Activated CD8-positive, alpha-beta memory T cell treated with anti-CD3 and anti-CD28 coated beads, Interleukin-2, amount 50 U/mL, for 1 hour (primary cell): Measurements from ENCODE around the gene RARB.

Experiments
- DNase-seq: peaks from one replicate; pipeline ENCODE4 v3.0.0-alpha.2; 2020; ENCODE audit errors: extremely low read depth

RARB gene

DNA sequence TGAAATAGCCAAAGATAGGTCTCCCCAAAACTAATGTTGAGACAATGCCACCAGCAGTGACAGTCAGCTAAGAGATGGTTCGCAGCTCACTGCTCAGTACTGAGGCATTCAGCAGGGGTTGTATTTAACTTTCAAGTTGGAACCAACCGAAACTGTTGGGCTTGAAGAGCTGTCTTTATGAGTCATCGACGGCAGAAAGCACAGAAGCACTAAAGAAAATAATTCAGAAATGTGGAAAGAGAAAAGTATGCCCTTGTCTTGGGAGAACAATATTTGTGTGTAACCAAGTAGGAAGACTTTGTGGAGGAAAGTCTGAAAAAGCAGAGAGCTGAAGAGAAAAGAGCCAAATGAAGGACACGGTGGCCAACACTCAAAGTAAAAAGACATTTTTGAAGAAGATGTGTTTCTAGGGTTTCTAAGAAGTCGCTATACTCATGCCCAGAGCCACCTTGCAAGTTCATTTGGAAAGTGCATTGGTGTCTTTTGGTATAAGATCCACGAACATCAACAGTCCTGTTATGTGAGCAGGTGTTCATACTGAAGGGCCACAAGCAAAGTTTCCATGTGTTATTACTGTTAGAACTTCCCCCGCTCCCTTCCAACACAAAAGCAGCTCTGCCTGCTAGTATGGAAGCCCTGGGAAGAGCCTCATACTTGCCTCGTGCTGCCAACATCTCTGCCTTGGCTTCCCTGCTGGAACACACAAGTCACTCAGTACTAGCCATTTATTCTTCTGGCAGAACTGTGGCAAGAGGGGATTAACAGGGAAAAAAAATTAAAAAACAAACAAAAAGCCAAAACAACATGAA, 4.1 kb upstream of the RARB start:
- DNase-seq, result no peak

DNA sequence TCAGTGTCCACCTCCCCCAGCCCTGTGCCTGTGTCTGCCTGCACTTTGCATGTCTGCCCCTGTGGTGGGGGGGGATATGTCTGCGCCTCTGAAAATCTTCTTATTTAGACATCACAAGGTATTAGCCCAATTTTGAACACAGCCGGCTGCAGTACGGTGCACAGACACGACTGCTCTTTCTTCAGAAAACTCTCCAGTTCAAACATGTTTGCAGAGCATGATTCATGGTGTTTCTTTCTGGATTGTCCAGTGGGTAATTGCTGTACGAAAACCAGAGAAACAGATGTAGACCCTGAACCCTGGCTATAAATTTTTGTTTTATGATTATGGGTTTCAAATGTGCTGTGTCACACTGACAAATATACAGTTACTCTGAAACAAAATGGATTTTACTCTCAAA, 3.4 kb upstream of the RARB start:
- no peak for DNase-seq

- DNase-seq, result no peak
Observed at GRCh38 chr3:25426408-25426807, 1.7 kb upstream of the RARB start.

- DNase-seq, result no peak
Observed at GRCh38 chr3:25427155-25427554, 908 bp upstream of the RARB start.

DNA sequence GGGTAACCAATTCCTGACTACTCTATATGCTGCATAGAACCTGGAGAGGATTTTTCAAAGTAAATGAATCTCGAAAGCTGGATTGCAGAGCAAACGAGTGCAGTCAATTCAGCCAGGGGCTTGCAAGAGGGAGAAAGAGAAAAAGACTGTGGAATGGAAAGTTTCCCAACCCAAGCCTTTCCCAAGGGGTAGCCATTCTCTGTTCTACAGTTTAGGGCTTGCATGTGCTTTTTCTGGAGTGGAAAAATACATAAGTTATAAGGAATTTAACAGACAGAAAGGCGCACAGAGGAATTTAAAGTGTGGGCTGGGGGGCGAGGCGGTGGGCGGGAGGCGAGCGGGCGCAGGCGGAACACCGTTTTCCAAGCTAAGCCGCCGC, 511 bp upstream of the RARB start:
- no peak for DNase-seq

DNA sequence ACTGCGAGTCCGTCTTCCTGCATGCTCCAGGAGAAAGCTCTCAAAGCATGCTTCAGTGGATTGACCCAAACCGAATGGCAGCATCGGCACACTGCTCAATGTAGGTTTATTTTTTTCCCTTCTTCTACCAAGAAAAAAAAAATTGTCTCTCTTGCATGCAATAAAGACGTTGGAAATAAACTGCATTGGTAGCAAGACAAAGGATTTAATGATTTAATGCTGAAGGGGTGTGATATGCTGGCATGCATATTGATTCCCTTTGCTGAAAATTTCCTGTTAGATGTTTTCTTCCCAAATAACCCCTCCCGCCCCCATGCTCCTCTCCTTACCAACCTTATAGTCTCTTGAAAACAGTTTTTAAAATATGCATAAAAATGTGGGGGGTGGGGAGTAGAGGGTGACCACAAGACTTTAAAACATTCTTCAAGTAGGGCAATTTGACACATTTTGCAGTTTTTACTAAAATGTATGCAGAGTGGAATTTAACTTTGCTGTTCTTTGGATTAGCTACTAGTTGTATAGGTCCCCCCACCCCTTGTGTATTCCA, 799 bp downstream of the RARB start:
- DNase-seq, result no peak

DNA sequence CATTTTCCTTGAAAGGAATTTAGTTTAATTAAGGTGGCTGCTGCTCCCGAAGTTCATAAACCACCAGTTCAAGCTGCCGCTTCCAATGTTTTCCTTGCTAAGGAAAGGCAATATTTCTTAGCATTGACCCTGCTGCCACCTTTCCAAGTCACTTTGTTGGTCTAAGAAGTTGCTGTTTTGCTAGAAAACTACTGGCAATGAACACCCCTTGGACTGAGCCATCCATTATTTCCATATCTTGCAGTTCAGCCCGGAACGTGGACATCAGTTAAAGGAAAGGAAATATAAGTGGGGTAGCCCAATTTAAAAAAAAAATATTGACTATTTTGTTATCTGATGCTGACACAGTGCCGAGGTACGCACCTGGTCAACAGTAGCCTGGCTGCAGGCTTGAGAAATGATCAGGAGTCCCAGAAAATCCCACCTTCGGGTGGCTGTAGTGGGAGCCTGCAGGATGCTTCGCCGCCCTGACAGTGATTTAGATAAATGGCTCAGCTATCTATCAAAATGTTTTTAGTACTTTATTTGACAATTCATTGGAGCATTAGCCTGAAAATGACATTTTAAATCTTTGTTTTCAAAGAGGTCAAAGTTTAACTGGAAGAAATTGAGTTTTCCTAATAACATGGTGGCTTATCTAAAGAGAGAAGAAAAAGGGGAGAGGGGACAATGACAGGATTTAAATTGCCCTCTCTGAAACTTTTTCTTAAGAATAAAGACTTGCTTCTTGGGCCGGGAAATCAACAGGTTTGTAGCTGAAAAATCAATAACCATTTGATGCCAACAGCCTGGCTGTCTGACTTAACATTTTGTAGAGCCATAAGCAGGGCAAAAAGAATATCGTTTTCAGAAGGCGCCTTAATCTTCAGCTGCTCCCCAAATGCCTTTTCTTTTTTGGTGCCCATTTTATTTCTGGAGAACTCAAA, 1.6 kb downstream of the RARB start:
- no peak for DNase-seq

DNA sequence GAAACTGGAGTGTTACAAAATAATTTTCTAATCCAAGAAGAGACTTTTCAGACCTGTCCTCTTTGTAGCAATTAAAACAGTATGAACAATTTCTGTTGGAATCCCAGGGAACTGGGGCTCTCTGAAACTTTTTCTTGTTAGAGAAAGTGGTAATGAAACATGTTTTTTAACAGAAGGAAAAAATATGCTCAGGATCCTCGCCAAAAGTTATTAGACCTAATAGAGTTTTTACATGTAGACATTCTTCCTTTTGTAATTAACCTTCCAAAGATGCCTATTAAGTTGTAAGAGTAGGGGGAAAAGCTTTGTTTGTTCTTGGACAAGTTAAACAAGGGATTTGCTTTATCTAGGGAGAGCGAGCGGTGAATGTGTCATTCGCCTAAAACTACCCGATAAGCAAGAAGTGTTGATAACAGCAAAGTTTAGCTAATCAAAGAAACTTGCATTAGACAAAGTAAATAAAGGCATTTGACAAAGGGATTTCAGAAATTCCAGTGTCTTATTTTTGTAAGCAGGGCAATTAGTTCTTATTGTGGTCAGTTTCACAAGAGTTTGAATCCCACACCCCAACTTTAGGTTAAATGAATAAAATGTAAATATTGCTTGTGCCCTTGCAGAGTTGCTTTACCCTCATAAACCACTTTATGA, 2.3 kb downstream of the RARB start:
- no peak for DNase-seq

DNA sequence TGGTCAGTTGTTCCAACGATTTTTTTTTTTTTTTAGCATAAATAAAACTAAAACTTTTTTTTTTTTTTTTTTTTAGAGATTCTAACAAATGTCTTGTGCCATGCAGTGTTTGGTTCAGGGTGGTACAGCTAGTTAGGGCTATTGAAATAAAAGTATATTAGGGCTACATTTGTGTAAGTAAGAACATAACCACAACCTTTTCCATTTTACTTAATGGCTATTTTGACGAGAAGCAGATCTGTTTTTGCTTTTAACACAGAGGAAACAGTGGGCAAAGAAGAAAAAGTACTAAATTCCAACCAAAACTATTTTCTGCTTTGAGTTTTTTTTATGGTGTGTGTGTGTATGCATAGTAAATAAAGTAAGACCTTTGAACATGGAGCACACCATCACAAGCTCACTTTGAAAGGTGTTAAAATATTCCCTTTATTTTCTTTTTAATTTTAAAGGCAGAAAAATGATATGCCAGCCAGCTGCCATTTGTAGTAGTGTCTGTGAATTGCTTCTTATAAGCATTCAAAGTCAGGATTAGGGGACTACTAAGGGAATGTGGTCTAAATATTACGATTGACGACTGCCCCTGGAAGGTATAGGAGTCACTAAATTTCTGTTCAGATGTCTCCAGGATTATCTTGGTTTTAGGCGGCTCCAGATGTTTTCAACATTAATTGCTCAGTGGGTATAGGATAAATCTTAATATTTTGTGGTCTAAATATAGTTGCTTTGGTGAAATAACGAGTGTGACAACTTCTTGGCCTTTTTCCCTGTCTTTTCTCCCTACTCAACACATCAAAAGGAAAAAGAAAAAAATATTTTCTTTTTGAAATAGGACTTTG, 3.1 kb downstream of the RARB start:
- no peak for DNase-seq

GRCh38 chr3:25432176-25432720, 4.2 kb downstream of the RARB start:
- DNase-seq, result no peak

GRCh38 chr3:25433106-25433505, 5.0 kb downstream of the RARB start:
- no peak for DNase-seq

- DNase-seq, result no peak
Observed at GRCh38 chr3:25433868-25434267, 5.8 kb downstream of the RARB start.

GRCh38 chr3:25437953-25438352, 9.9 kb downstream of the RARB start:
- DNase-seq, result no peak

GRCh38 chr3:25438791-25439555, 10.9 kb downstream of the RARB start:
- no peak for DNase-seq

GRCh38 chr3:25441234-25441856, 13.3 kb downstream of the RARB start:
- no peak for DNase-seq

- DNase-seq, result no peak
Observed at GRCh38 chr3:25442486-25442885, 14.4 kb downstream of the RARB start.

DNA sequence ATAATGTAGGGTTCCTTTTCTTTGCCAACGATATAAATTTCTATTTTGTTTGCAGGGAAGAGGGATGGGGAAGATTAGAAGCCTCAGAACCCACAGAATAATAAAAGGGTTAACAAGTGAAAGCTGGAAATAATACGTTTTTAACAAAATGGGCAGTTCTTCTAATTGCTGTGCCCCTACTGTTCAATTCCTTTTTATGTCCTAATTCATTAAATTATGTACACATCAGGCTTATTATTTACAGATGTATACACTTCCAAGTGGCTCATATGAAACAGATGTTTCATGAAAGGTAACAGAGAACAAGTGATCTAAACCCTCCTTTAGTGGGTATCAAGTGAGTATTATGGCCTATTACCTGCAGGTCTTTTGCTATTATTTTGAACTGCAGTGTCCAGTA, 16.2 kb downstream of the RARB start:
- no peak for DNase-seq

DNA sequence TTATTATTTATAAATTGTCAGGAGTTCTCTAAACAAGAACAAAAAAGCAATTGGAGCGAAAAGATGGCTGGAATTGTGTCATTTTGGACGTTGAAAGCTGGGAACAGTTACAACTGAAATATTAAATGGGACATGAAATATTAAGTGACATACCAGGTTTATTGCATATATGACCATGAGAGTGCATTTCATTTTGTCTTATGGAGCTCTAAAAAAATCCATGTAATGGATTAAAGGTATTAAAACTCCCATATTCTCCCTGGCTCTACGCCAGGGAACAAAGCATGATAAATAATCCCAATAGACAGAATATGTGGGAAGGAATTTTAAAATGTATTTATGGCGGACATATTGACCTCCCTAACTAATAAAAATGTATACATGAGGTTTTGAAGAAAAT, 17.7 kb downstream of the RARB start:
- no peak for DNase-seq

GRCh38 chr3:25447285-25447684, 19.2 kb downstream of the RARB start:
- DNase-seq, result no peak

GRCh38 chr3:25447925-25448324, 19.9 kb downstream of the RARB start:
- no peak for DNase-seq
